SHP77 treated with DMSO at 0.1 percent for 48 hours (cell line): ENCODE measurements around the gene AMN.

Experiments used
- DNase-seq: peaks from one replicate; lab custom pipeline; 2025; lab: John Stamatoyannopoulos, UW

The AMN gene

DNA sequence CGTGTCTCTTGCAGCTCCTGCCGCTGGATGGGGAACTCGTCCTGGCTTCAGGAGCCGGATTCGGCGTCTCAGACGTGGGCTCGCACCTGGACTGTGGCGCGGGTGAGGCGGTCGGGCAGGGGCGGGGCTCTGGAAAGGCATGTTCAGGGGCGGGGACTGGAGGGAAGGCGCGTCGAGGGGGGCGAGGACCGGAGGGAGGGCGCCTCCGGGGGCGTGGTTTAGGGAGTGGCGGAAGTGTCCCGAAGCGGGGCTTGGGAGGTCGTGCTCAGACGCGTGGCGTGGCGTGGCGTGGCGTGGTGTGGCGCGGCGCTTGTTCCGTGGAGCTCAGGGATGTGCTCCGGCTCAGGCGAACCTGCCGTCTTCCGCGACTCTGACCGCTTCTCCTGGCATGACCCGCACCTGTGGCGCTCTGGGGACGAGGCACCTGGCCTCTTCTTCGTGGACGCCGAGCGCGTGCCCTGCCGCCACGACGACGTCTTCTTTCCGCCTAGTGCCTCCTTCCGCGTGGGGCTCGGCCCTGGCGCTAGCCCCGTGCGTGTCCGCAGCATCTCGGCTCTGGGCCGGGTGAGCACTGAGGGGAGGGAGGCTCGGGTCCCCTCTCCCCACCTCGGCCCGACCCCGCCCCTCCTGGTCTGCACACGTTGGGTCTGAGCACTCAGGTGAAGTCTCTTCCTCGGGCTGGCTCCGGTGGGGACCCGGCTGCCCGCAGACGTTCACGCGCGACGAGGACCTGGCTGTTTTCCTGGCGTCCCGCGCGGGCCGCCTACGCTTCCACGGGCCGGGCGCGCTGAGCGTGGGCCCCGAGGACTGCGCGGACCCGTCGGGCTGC lies 6.2 kb downstream of the AMN start:
- DNase-seq = no peak

DNA sequence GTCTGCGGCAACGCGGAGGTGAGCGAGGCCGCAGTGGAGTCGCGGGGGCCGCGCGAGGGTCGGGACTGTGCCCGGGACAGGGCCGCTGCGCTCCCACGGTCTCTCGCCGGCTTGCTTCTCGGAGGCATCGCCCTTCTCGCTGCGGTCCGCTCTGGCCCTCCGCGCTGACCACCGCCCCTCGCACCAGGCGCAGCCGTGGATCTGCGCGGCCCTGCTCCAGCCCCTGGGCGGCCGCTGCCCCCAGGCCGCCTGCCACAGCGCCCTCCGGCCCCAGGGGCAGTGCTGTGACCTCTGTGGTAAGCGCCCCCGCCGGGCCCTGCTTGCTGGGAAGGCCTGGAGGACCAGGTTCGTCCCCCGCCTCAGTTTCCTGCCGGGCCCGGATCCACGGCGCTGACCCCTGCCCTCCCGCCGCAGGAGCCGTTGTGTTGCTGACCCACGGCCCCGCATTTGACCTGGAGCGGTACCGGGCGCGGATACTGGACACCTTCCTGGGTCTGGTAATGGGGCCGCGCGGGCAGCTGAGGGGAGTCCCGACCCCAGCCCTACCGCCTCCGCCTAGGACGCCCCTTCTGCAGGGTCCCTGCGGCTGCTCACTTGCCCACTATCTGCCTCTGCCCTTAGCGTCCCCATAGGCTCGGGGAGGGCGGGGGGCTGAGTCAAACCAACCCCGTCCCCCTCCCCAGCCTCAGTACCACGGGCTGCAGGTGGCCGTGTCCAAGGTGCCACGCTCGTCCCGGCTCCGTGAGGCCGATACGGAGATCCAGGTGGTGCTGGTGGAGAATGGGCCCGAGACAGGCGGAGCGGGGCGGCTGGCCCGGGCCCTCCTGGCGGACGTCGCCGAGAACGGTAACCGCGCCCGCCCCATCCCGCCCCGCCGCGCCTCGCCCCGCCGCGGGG lies 7.0 kb downstream of the AMN start:
- no peak for DNase-seq

DNA sequence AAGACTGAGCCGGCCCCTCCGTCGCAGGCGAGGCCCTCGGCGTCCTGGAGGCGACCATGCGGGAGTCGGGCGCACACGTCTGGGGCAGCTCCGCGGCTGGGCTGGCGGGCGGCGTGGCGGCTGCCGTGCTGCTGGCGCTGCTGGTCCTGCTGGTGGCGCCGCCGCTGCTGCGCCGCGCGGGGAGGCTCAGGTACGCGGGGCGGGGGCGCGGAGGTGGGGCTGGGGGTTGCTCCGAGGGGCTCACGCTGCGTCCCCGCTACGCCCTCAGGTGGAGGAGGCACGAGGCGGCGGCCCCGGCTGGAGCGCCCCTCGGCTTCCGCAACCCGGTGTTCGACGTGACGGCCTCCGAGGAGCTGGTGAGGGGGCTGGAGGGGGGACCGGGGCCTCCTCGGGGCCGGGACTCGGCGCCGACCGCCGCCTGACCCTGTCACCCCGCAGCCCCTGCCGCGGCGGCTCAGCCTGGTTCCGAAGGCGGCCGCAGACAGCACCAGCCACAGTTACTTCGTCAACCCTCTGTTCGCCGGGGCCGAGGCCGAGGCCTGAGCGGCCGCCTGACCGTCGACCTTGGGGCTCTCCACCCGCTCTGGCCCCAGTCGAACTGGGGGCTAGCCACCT lies 7.8 kb downstream of the AMN start:
- DNase-seq = no peak

DNA sequence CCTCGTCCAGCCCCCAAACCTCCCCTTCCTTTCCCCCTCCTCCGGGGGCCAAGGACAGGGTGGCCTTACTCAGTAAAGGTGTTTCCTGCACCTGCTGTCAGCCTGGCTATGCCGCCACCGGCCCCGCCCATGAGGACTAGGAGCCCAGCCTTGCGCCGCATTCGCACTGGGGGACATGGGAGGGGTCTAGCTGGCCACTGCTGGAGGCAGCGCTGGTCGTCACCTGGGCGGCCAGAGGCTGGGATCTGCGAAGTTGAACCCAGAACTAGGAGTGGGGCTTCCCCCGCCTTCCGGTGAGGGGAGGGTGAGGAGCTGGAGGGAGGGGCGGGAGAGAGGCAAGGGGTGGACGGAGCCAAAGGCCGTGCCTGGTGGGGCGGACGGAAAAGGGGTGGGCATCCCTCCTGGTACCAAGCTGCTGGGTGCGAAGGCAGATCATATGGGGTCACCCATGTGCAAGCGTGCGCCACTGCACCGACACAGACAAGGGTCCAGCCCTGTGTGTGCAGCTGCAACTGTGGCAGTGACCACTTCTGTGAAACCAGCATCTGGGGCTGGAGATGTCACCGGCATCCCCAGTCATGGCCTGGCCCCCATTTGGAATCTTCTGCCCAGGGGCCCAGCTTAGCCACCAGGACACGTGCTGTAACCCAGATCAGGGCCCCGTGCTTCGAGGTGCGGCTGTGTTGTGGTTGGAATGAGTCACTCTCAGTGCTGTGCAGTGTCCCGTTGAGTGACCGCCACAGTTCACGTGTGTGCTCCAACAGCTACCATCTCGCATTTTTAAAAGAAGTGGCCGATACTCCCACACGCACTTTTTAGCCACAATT lies 8.5 kb downstream of the AMN start:
- no peak for DNase-seq

DNA sequence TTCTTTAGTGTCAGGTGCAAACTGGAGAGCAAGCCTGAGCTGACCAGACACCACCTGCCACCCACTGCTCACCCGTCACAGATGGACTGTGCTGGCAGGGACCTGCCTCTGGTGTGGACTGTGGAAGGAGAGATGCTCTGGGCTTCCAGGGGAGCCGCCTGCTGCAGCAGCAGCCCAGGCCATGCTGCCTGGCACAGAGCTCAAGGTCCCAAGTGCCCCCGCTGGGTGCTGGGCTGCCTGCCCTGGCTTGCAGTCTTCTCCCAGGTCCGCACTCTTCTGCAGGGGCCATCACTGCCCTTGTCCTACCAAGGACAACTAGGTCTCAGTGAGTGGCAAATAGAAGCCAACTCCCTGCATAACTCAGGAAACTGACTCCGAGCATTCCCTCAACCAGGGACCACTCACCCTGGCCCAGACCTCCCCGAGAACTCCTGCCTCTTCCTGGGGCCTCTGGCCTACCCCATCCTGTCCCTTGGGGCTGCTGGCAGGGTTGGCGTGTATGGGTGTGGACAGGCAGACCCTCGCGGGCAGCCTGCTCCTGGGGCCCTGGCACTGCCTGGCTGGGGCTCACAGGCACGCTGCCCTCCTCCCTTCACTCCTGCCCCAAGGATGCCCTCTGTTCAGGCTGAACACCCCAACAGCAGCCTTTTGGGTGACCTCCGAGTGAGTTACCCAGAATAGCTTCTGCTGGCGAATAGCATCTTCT lies 9.3 kb downstream of the AMN start:
- no peak for DNase-seq

DNA sequence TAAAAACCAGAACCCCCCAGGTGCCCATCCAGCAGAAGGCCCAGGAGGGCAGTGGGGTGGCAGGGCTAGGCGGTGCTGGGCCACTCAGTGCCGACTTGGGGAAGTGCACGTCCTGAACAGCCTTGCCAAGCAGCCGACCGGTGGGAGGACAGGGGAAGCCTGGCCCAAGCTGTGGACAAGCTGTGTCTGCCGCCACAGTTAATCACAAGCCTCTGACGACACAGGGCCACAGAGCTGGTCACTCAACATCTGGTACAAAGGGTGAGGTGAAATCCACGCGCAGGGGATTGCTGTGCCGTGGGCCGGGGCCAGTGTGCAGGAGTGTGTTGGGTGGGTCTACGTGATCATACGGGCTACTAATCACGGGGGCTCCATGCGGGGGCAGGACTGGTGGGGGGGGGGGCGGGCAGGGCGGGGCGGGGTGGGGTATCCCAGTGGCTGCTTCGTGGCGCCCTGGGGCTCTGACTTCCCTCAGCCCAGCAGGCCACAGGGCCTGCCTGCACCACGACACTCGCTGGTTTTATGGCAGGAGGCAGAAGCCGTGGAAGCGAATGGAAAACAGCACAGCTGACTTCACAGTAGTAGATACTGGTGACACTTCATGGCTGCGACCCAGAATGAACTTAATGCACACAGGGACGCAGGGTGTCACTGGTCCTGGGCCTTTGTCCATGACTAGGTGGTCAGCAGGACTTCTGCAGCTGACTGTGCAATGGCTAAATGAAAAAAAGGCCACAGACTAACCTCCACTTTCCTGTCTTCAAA lies 10.2 kb downstream of the AMN start:
- no peak for DNase-seq

DNA sequence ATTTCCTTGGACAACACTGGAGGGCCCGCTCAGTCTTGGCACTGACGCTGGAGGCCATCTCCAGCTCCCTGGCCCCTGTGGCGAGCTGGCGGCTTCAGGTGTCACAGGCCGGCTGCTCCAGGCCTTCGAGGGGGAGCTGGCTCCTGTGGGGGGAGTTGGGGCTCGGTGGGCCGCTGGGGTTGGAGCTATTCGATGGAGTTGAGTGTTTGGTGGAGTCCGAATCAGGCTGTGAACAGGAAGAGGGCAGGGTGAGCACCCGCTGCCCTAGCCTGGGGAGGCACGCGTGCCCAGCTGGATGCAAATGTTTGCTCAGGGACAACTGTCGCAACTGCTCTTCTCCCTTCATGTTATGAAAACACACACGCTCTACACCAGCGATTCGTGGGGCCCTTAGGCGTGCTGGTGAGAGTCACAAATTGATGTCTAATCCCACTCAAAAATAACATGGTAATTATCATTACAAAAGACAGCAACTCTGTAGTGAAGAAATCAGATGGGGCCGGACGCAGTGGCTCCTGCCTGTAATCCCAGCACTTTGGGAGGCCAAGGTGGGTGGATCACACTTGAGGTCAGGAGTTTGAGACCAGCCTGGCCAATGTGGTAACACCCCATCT lies 11.3 kb downstream of the AMN start:
- DNase-seq = no peak

DNA sequence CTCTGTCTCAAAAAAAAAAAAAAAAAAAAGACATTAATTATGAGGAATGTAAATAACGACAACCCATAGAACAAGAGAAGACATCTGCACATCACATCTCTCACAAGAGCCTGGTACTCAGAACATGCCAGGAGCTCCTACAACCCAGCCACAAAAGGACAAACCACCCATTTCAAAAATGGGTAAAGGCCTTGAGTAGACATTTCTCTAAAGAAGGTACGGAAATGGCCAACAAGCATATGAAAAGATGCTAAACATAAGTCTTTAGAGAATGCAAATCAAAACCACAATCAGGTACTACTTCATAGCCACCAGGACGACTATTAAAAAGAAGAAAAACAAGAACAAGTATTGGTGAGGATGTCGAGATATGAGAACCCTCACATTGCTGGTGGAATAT lies 13.3 kb downstream of the AMN start:
- no peak for DNase-seq

DNA sequence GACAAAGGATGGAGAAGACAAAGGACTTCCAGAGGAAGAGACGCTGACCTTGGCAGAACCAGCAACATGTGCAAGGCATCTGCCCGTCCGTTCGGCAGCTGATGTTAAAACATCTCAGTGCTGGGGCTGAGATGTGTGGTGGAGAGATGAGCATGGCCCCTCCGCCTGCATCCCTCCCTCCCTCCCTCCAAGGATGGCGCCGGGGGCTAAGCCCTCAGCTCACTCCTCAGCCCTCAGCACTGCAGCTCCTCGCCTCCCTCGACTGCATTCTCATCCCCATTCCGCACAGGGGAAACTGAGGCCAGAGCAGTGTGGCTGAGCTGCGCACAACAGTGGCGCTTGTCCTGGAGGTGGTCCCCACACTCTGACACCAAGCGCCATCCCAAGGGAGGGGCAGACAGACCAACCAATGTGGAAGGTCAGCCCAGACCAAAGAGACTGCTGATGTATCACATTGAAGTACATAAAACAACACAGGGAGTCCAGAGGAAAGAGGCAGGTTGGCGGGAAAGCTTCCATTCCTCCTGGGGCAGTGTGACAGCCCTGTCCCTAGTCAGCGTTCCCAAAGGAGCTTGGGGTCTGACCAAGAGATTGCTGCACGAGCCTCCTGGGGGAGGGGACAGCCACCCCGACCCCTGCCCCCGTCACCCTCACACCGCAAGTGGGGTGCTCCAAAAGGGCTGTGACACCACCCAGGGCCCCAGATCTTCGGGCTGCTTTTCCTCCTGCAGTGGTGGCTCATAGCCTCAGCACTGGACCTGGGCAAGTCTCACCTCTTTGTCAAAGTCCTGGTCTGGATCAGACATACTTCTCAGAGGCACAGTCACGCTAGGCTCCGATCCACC lies 15.1 kb downstream of the AMN start:
- no peak for DNase-seq

DNA sequence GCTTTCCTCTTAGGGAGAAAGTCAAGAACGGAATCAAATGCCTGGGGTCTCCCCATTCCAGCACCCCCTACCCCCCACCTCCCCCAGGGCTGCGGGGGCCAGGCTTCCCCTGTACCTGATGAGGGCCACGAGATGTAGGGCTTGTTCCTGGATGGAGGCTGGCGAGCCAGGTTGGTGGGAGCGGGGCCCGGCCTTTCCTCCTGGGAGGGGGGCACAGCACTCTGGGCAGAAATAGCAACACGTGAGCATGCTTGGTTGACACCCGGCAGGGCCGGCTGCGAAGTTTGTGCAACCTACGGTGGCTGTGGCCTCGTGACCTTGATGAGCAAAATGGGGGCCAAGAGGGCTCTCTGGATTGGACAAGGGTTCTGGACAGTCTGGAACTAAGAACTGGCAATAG lies 15.7 kb downstream of the AMN start:
- DNase-seq = no peak

DNA sequence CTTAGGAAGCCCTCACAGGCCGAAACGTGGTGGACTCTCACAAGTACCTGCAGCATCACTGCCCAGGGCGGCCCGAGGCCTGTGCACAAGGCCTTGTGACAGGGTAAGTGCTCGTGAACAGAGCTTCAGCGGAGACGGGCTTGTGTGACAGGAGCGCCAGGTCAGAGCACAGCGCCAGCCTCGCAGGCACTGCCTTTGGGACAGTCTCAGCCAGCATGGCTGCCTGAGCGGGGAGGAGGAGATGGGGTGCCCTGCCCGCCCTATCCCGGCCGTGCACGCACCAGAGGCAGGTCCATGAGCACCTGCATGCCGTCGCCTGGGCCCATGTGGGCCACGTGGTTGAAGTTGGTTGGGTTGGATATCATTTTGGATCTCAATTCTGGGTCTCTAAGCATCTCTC lies 16.9 kb downstream of the AMN start:
- DNase-seq = no peak

DNA sequence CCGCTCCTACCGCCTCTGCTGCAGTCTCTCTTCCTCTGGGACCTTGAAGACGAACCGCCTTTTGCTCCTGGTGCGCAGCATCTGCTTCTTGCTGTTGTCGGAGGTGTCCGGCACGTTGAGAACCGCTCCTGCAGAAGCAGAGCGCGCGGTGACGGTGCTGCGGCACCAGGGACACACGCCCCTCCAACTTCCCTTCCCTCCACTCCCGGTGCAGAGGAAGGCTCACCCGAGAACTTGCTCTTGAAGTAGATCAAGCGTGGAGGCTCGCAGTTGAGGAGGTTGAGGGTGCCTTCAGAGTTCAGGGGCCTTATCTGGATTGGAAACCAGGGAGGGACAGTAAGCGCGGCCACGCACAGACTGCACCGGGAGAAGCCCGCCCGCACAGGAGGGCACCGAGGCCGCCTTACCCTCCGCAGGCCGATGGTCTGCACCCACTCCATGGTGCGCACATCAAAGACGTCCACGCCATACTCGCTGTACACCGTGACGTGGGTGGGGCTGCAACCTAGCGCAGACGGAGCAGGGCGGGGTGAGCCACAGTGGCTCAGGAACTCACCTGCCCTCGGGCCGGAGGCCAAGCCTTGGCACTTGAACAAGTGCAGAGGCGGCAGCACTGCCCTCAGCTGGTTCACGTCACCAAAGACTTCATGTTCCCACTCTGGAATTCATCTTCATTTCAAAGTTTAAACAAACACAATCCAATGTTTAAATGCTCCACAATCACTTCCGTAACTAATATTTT lies 17.5 kb downstream of the AMN start:
- DNase-seq = no peak

DNA sequence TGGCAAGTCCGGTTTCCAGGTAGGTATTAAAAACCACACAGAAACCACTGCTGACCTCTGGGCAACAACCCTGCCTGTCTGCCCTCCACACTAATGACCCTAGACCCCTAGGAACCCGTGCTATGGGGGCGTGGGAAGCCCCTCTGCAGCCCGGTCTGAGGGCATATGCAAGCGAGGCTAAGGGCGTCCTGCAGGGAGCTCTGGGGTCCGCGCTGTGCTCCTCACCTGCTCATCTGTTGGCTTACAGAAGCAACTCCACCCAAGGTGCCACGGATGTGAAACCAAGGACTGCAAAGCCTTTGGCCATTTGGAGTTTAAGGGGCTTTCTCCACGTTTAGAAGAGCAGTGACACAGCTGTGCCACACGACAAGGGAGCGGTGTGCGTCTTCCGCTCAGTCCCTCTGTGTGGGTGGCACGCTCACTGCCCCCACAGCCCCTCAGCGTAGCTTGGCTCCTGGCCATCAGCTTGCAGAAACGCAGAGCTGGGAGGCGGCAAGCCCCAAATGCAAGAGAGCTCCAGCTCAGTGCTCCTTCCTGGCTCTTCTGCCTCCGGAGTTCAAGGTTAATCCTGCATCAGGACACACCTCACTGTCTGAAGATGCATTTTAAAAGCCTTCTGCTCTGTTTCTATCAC lies 18.4 kb downstream of the AMN start:
- no peak for DNase-seq

DNA sequence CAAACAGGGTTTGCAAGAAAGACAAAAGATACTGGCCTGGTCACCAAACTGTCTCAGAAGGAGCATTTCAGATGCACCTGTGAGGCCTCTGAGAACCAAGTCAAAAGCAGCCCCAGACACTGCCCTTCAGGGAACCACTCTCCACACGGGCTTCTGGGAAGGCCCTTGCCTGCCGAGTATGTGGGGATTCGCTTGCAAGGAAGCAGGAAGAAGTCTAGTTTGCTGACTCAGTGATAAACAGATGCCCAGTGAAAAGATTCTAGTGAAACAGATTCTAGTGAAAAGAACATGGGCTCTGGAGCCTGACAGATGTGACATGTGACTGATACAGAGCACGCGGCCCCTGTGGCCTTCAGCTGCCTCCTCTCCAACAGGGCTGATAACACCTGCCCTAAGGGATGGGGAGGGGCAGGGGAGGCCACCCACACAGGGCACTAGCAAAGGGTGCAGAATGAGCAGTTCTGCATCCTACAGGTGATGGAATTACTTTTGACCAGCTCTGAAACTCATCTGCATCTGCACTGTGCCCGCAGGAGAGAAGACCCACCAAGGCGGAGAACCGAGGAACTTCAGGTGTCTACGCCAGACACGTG lies 19.1 kb downstream of the AMN start:
- DNase-seq = no peak

DNA sequence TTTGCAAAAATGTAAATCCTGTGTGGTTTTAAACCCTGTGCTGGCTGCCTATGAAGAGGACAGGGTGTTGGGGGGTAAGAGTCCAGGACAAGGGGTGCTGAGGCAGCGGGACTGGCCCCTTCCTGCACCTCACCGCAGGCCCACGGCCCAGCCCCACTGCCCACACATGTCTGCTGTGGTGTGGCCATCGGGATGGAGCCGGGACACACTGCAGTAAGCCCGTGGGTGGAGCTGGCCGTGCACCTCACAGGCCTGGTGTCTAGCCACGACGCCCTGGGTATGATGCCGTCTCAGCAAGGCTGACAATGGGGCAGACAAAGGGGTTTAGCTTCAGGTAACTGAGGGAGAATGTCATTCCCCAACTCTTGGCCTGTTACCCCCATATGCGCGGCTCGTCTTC lies 19.6 kb downstream of the AMN start:
- DNase-seq = no peak

DNA sequence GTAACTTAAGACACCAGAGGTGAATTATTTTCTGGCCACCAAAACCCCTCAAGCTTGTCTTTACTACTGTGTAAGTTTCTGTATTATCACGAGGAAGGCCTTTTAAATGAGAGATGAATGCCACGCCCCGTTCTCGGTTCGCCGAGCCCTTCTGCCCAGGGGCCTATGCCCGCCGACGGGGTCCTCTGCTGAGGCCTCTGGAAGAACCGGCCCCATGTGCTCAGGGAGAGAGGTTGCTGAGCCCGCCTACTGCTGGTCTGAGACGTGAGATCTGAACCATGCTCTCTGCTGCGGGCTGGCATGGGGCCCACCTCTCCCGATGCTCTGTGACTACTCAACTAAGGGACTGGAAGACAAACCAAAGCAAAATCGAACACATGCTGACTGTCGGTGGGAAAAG lies 21.0 kb downstream of the AMN start:
- DNase-seq = no peak

DNA sequence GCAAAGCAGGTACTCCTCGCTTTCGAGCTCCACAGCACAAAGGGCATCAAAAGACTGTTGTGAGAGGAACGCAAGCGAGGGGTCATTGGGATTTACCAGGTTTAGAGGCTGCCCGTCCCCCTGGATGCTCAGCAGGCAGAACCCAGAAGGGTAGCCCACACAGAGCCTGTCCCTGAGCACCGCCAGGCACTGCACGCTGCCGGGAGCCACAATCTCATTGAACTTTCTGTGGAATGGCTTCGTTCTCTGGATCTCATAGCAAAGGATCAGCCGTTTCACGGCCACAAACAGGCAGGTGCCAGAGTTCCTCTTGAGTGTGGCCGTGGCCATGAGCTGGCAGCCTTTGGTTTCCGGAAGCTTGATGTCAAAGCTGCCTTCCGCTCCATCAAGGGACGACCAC lies 21.5 kb downstream of the AMN start:
- no peak for DNase-seq
